IgD-negative memory B cell (primary cell): Measurements from ENCODE around the gene MYH8. TPM values are rescaled to one million over a fixed set of nuclear protein-coding genes. Genes with fewer than 3 reads are reported as not detected.

Experiments used
- H3K27ac Mint-ChIP-seq, 3 donors: one replicate each; pipeline ENCODE4 v1.8.0; 2020 to 2022; ENCODE audit warnings: mild to moderate bottlenecking in 3 of 3, mixed read lengths in 3 of 3, moderate library complexity in 1 of 3
- H3K27me3 Mint-ChIP-seq: one replicate; pipeline ENCODE4 v1.8.0; 2021; ENCODE audit warnings: mixed read lengths
- H3K36me3 Mint-ChIP-seq: one replicate; pipeline ENCODE4 v1.8.0; 2020; ENCODE audit warnings: mild to moderate bottlenecking, mixed read lengths
- H3K4me1 Mint-ChIP-seq, 3 donors: one replicate each; pipeline ENCODE4 v1.8.0; 2020 to 2022; ENCODE audit warnings: mixed read lengths in 3 of 3, mild to moderate bottlenecking in 1 of 3
- H3K4me3 Mint-ChIP-seq, 4 donors: one replicate each; pipeline ENCODE4 v1.8.0; 2020 to 2022; ENCODE audit warnings: mild to moderate bottlenecking in 4 of 4, mixed read lengths in 4 of 4, moderate library complexity in 3 of 4
- H3K9me3 Mint-ChIP-seq, 3 donors: one replicate each; pipeline ENCODE4 v1.8.0; 2020 to 2021; ENCODE audit warnings: mixed read lengths in 3 of 3, mild to moderate bottlenecking in 1 of 3
- polyA plus RNA-seq: library from polyadenylated mRNA; unstranded; fragments of 300-500 nt; fragmentation: Illumina TruSeq; gene quantifications from one replicate; pipeline ENCODE4 v1.2.3, GENCODE V29; 2021

MYH8 gene
- not detected for polyA plus RNA-seq

DNA sequence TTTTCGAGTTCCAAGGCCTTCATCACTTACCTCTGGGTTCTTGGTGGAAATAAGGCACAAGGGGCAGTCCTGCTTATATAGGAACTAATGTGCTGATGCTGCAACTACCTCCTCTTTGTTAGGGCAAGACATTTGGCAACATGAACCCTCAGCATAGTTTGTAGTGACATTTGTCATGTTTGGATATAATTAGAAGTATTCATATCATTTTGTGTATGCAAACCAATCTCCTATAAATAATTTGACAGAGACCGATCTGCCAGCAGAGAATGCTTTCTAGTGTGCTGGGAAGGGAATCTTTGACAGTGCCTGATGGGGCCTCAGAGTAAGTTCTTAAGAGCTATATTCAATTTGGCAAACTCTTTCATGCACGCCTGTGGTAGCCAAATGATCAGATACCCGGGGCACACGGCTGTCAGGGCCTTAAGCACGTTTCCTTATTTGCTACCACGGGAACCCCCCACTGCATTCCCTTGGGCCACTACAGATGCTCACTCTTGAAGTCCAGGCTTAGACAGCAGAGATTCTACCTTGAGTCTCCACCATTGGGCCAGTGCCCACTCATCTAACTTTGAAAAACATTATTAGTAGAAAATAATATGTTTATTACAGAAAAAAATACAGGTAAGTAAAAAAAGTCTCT is at the start of gene MYH8:
Gene MYH8 (minus strand): TSS at position 51 of the 643 bp plus-strand sequence. CDS start 1,723 bp downstream, outside the sequence.
- Mint-ChIP-seq H3K27me3 (no peaks in the 10 kb centered on the region), H3K4me3 (no peak within 1 kb of the TSS), H3K9me3 (no peaks in the 10 kb centered on the region), H3K4me1 (no peaks in the 10 kb centered on the region), H3K36me3 (no peaks in the 10 kb centered on the region), H3K27ac (no peak within 1 kb of the TSS)

DNA sequence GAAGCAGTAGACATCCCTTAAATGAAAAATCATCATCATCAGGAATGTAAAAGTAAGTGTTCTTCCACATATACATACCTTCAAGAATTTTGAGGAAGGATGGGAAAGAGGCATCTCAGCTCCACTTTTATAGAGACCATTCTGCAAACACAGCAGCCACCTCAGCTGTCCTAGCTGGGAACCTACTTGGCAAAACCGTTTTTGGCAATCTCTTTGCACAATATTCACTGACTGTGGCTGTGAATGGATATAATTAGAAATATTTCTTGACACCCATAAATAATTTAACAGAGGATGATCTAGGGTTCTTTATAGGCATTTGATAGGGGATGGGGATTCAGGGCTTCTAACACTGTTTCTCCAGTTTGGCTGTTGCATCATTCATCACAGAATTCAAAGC is 47.7 kb upstream of the MYH8 start, which contains the start of gene MYH4:
Gene MYH4 (minus strand): TSS at position 101 of the 400 bp plus-strand sequence. CDS start 2,814 bp downstream, outside the sequence.
- Mint-ChIP-seq H3K4me3 (no peak within 1 kb of the TSS), H3K27ac (no peak within 1 kb of the TSS), H3K9me3 (peaks cover 0 to 10% (median 0%) of the 10 kb centered on the region in 3 donors), H3K4me1 (no peaks in the 10 kb centered on the region), H3K27me3 (no peaks in the 10 kb centered on the region), H3K36me3 (no peaks in the 10 kb centered on the region)

DNA sequence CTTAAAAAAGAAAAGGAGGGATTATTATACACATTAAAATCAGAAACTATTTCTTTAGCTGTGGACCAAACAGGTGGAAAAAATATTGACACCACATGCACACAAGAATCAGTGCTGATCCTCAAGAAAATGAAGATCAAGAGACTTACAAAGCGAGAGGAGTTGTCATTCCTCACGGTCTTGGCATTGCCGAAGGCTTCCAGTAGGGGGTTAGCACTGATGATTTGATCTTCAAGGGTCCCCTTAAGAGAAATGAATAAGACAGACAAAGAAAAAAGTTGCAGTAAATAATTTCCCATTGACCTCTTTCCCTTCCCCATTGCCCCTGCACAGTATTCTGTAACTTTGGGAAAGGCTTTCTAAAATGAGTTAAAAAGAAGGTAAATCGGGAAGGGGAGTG is 41.7 kb upstream of the MYH8 start:
- H3K4me3 Mint-ChIP-seq: no peak overlapping the region
- H3K9me3 Mint-ChIP-seq: peaks cover 0 to 14% (median 2%) of the 10 kb centered on the region in 3 donors
- H3K27ac Mint-ChIP-seq: no peak overlapping the region
- no peaks in the 10 kb centered on the region for H3K36me3 Mint-ChIP-seq
- H3K4me1 Mint-ChIP-seq: no peaks in the 10 kb centered on the region
- H3K27me3 Mint-ChIP-seq: peaks cover 1% of the 10 kb centered on the region

DNA sequence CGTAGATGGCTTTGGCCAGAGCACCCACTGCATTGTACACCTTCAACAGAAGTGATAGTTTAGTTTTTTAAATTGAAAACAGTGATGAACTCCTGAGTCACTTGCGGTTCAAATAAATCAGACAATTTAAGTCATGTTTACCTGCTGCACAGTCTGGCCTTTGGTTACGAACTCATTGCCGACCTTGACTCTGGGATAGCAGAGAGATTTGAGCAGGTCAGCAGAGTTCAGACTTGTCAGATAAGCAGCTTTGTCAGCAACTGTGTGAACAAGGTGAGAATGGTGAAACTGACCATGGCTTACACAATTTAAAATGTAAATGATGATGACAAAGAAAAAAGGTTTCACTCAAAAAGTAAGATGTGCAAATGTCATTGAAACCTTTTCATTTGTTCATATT is 38.3 kb upstream of the MYH8 start:
- no peak overlapping the region for H3K27ac Mint-ChIP-seq
- H3K9me3 Mint-ChIP-seq: peaks cover 0 to 8% (median 2%) of the 10 kb centered on the region in 3 donors
- H3K27me3 Mint-ChIP-seq: peaks cover 4% of the 10 kb centered on the region
- H3K4me1 Mint-ChIP-seq: no peaks in the 10 kb centered on the region
- no peaks in the 10 kb centered on the region for H3K36me3 Mint-ChIP-seq
- no peak overlapping the region for H3K4me3 Mint-ChIP-seq

DNA sequence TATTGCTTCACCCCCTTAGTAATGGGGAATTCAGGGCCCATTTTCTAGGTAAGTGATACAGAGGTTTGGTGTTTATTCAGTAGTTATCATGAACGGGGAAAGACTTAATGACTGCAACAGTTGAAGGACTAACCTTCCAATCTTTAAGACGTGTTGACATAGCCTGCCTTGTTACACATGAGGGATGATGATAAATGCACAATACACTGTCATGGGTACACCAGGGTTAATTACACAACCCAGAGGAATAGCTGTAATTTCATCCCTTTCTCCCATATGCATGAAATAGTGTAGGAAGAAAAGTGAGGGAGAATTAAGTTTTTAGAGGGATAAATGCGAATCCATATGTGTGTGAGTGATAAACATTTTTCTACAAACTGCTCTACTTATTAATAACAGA is 37.0 kb upstream of the MYH8 start:
- Mint-ChIP-seq H3K27ac (no peak overlapping the region), H3K4me1 (no peaks in the 10 kb centered on the region), H3K27me3 (peaks cover 4% of the 10 kb centered on the region), H3K9me3 (peaks cover 0 to 2% (median 2%) of the 10 kb centered on the region in 3 donors), H3K4me3 (no peak overlapping the region), H3K36me3 (no peaks in the 10 kb centered on the region)

- Mint-ChIP-seq H3K27ac (no peak overlapping the region), H3K4me3 (no peak overlapping the region), H3K4me1 (no peaks in the 10 kb centered on the region), H3K36me3 (no peaks in the 10 kb centered on the region), H3K9me3 (peaks cover 0 to 2% (median 2%) of the 10 kb centered on the region in 3 donors), H3K27me3 (peaks cover 4% of the 10 kb centered on the region)
These were observed 36.2 kb upstream of the MYH8 start for GRCh38 chr17:10457952-10458351.

GRCh38 chr17:10447026-10447931 is 25.5 kb upstream of the MYH8 start:
- Mint-ChIP-seq H3K4me1 (no peaks in the 10 kb centered on the region), H3K27ac (no peak overlapping the region), H3K36me3 (no peaks in the 10 kb centered on the region), H3K4me3 (no peak overlapping the region), H3K9me3 (peaks cover 0 to 6% (median 0%) of the 10 kb centered on the region in 3 donors), H3K27me3 (peaks cover 4% of the 10 kb centered on the region)

- no peak overlapping the region for H3K4me3 Mint-ChIP-seq
- peaks cover 0 to 15% (median 2%) of the 10 kb centered on the region in 3 donors for H3K9me3 Mint-ChIP-seq
- no peaks in the 10 kb centered on the region for H3K36me3 Mint-ChIP-seq
- no peak overlapping the region for H3K27ac Mint-ChIP-seq
- H3K4me1 Mint-ChIP-seq: no peaks in the 10 kb centered on the region
- H3K27me3 Mint-ChIP-seq: peaks cover 9% of the 10 kb centered on the region
These were observed 18.1 kb upstream of the MYH8 start for GRCh38 chr17:10439816-10440215.

DNA sequence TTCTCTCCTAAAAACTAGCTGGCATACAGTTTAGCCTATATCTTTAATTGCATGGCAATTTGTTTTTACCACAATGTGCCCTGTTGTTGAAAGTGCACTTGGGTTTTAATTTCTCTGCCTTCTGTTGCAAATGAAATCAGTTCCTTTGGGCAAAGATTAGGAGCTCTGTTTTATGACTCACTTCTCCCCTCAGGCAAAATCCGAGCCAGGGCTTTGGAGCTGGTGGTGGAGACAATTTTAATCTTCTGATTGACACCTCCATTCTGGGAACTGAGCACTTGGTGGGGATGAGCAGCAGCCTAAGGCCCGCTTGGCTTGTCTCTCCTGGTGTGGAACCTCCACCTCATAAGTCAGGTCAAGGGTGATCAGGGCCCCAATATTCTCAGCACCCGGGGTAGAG is 13.3 kb upstream of the MYH8 start:
- Mint-ChIP-seq H3K36me3 (no peaks in the 10 kb centered on the region), H3K4me1 (no peaks in the 10 kb centered on the region), H3K4me3 (no peak overlapping the region), H3K27ac (no peak overlapping the region), H3K27me3 (peaks cover 9% of the 10 kb centered on the region), H3K9me3 (peaks cover 3 to 32% (median 7%) of the 10 kb centered on the region in 3 donors)

GRCh38 chr17:10429421-10430045 is 7.8 kb upstream of the MYH8 start:
- Mint-ChIP-seq H3K4me3 (no peak overlapping the region), H3K36me3 (no peaks in the 10 kb centered on the region), H3K4me1 (no peaks in the 10 kb centered on the region), H3K27me3 (peaks cover 2% of the 10 kb centered on the region), H3K27ac (no peak overlapping the region), H3K9me3 (peaks cover 3 to 16% (median 7%) of the 10 kb centered on the region in 3 donors)

GRCh38 chr17:10428781-10429180 is 7.0 kb upstream of the MYH8 start:
- peaks cover 2% of the 10 kb centered on the region for H3K27me3 Mint-ChIP-seq
- no peaks in the 10 kb centered on the region for H3K4me1 Mint-ChIP-seq
- no peak overlapping the region for H3K4me3 Mint-ChIP-seq
- H3K9me3 Mint-ChIP-seq: peaks cover 2 to 12% (median 7%) of the 10 kb centered on the region in 3 donors
- H3K36me3 Mint-ChIP-seq: no peaks in the 10 kb centered on the region
- no peak overlapping the region for H3K27ac Mint-ChIP-seq

DNA sequence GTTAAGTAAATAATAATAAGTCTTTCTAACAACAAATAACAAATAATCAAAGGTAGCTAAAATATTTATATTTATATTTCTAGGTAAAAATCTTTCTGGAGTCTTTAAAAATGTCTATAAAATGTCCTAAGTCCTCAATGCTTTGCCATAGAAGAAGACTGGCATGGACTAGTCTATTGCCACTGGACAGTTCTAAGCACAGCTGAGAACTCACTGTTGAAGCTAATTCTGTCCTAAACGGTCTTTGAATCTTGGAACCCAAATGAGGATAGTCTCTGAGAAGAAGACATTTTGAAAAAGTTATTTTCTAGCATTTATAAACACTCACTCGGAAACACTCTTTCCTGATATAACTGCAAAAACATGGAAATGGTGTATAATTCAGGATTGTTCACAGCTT is 539 bp downstream of the MYH8 start:
- H3K27me3 Mint-ChIP-seq: no peaks in the 10 kb centered on the region
- H3K9me3 Mint-ChIP-seq: no peaks in the 10 kb centered on the region
- no peak overlapping the region for H3K4me3 Mint-ChIP-seq
- H3K36me3 Mint-ChIP-seq: no peaks in the 10 kb centered on the region
- H3K27ac Mint-ChIP-seq: no peak overlapping the region
- no peaks in the 10 kb centered on the region for H3K4me1 Mint-ChIP-seq

DNA sequence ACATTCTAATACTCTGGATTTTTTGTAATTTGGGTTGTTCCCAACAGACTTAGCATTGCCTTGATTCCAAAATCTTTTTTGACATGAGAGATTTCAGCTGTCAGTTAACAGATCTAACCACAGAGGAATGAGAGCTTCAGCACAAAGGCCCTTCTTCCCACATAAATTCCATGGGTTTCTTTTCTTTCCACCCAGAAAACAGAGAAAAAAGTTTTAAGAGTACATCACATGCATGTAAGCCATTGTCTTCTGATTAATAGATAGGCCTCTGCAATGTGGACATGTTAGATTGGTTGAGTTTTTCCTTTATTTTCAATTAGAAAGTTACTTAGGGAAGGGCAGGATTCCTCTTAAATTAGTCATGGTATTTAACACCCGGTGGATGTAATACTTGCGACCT is 939 bp downstream of the MYH8 start:
- Mint-ChIP-seq H3K27ac (no peak overlapping the region), H3K36me3 (no peaks in the 10 kb centered on the region)

DNA sequence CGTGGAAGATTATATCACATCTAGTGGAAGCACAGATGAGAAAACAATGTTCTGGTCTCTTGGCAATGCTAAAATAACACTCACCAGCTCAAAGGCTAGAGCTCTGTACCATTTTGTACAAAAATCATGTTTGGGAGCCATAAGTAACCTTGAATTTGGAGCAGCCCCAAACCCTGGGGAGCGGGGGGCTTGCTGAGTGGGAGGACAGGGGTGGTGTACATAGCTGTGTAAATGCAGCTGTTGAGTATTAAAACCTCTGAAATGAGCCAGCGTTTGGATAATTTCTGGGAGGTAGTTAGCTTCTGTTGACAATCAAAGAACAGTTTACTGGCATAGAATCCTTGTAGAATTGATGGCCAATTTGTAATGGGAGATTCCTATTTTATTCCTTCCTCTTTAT is 4.3 kb downstream of the MYH8 start:
- Mint-ChIP-seq H3K4me1 (no peaks in the 10 kb centered on the region), H3K4me3 (no peak overlapping the region), H3K36me3 (no peaks in the 10 kb centered on the region), H3K9me3 (no peaks in the 10 kb centered on the region), H3K27me3 (no peaks in the 10 kb centered on the region), H3K27ac (no peak overlapping the region)

More for the DNA sequence above, 939 bp downstream of the MYH8 start:
- no peaks in the 10 kb centered on the region for H3K4me1 Mint-ChIP-seq
- H3K4me3 Mint-ChIP-seq: no peak overlapping the region
- no peaks in the 10 kb centered on the region for H3K27me3 Mint-ChIP-seq
- H3K9me3 Mint-ChIP-seq: no peaks in the 10 kb centered on the region

- no peaks in the 10 kb centered on the region for H3K36me3 Mint-ChIP-seq
- no peak overlapping the region for H3K4me3 Mint-ChIP-seq
- no peaks in the 10 kb centered on the region for H3K27me3 Mint-ChIP-seq
- H3K4me1 Mint-ChIP-seq: no peaks in the 10 kb centered on the region
- no peak overlapping the region for H3K27ac Mint-ChIP-seq
- H3K9me3 Mint-ChIP-seq: no peaks in the 10 kb centered on the region
These were observed 6.6 kb downstream of the MYH8 start for GRCh38 chr17:10415161-10415560.
